ENCODE results near the gene ANKAR. TPM values are rescaled to one million over a fixed set of nuclear protein-coding genes. Genes with fewer than 3 reads are reported as not detected.

Gene ANKAR
- total and polyA plus RNA-seq, 2 of the 8 experiments (the other 6 are each of a cell fraction or from before 2014, with no cell fraction given) = 0.56 to 1.7 TPM

GRCh38 chr2:189646521-189646920 lies 27.9 kb upstream of the ANKAR start:
- Histone ChIP-seq H3K18ac (ENCODE audit: extremely low read depth, low read length) (no peak overlapping the region), H3K4me2 (ENCODE audit: insufficient read depth in 1 of 2, low read depth in 2 of 2, low read length in 2 of 2) (no peak overlapping the region), H3K23me2 (ENCODE audit: low read depth, low read length) (no peaks in the 10 kb centered on the region; the same call in 1 of the 2 replicates), H2BK12ac (ENCODE audit: low read depth, low read length) (no peak overlapping the region), H2AK5ac (ENCODE audit: low read depth, low read length) (no peak overlapping the region), H2BK20ac (ENCODE audit: low read length) (no peak overlapping the region), H3K4ac (replicated peaks; ENCODE audit: insufficient read length, low read depth, low read length) (no peak overlapping the region), H3K9ac (replicated peaks in 1 of 4; ENCODE audit: extremely low read depth in 1 of 4, low read depth in 3 of 4, low read length in 3 of 4) (no peak overlapping the region), H4K8ac (ENCODE audit: extremely low read depth, insufficient read depth, low read length) (no peak overlapping the region), H3K4me3 (ENCODE audit: extremely low read depth in 1 of 4, insufficient read depth in 2 of 4, low read depth in 3 of 4, low read length in 4 of 4) (no peak overlapping the region), H3K27me3 (replicated peaks in 1 of 4; ENCODE audit: control insufficient read depth in 3 of 4, extremely low read depth in 1 of 4, insufficient read depth in 3 of 4, low read length in 3 of 4) (no peaks in the 10 kb centered on the region), H3K23ac (ENCODE audit: insufficient read length) (no peak overlapping the region), H2BK15ac (ENCODE audit: low read length) (no peak overlapping the region), H3K27ac (ENCODE audit: low read depth, low read length) (no peak overlapping the region), H4K91ac (replicated peaks; ENCODE audit: insufficient read length, low read length) (no peak overlapping the region), H3K14ac (ENCODE audit: insufficient read length) (no peak overlapping the region), H3K36me3 (ENCODE audit: control insufficient read depth in 2 of 4, insufficient read depth in 4 of 4, low read length in 3 of 4) (no peaks in the 10 kb centered on the region), H2BK120ac (replicated peaks; ENCODE audit: low read depth, low read length) (no peak overlapping the region), H3K56ac (replicated peaks; ENCODE audit: insufficient read length, low read depth, low read length) (no peak overlapping the region), H4K20me1 (replicated peaks in 1 of 2; ENCODE audit: control insufficient read depth in 1 of 2, insufficient read depth in 2 of 2, low read length in 2 of 2) (no peaks in the 10 kb centered on the region), H2AFZ (ENCODE audit: low read length) (no peak overlapping the region), H3K9me3 (ENCODE audit: insufficient read depth in 2 of 2, low read depth in 1 of 2, low read length in 1 of 2) (no peaks in the 10 kb centered on the region), H4K5ac (ENCODE audit: insufficient read length, low read depth, low read length) (no peak overlapping the region), H3K79me1 (ENCODE audit: low read depth, low read length) (no peaks in the 10 kb centered on the region), H3K79me2 (ENCODE audit: control insufficient read depth in 1 of 2, insufficient read depth in 2 of 2, low read length in 2 of 2) (no peaks in the 10 kb centered on the region), H3K4me1 (replicated peaks in 1 of 4; ENCODE audit: control insufficient read depth in 3 of 4, insufficient read depth in 4 of 4, low read length in 3 of 4) (peaks cover 0 to 2% (median 1%) of the 10 kb centered on the region in 4 experiments; a peak in 3 of 7 replicates), H2BK5ac (ENCODE audit: low read depth, low read length) (no peak overlapping the region)
- FAIRE-seq (no peak), DNase-seq (ENCODE audit: low read depth in 1 of 2, low spot score in 2 of 2) (no peak)
- ChIA-PET POLR2A (ENCODE audit: partially characterized antibody) (no interaction called here), CTCF (ENCODE audit: partially characterized antibody) (interaction anchor here (1.3 kb wide), 1 partner anchor 13 kb away, joined by 4 read pairs; no protein-coding TSS in a partner anchor)
- TF ChIP-seq RFX5 (IDR thresholded peaks at IDR 0.05; ENCODE audit: borderline replicate concordance, low read depth, low read length) (no peak), SIX5 (IDR thresholded peaks at IDR 0.05; ENCODE audit: low read depth, low read length) (no peak), HDAC2 (IDR thresholded peaks at IDR 0.05; ENCODE audit: borderline replicate concordance in 1 of 2, low read depth in 2 of 2, low read length in 2 of 2) (no peak), PHF8 (conservative IDR thresholded peaks at IDR 0.05; ENCODE audit: low read depth, low read length) (no peak), CHD2 (IDR thresholded peaks at IDR 0.05; ENCODE audit: low read length) (no peak), CEBPB (IDR thresholded peaks at IDR 0.05; ENCODE audit: low read depth, low read length) (no peak), SRF (IDR thresholded peaks at IDR 0.05; ENCODE audit: low read depth, low read length) (no peak), EGR1 (IDR thresholded peaks at IDR 0.05; ENCODE audit: borderline replicate concordance, low read depth, low read length) (no peak), POLR2AphosphoS5 (IDR thresholded peaks at IDR 0.05; ENCODE audit: low read depth, low read length) (no peak), ASH2L (IDR thresholded peaks at IDR 0.05; ENCODE audit: low read length) (no peak), JUN (IDR thresholded peaks at IDR 0.05; ENCODE audit: low read depth, low read length) (no peak), POU5F1 (IDR thresholded peaks at IDR 0.05; ENCODE audit: low read depth, low read length) (no peak), CBX8 (IDR thresholded peaks at IDR 0.05; ENCODE audit: borderline replicate concordance, low read depth, low read length) (no peak), POLR2A (IDR thresholded peaks at IDR 0.05; ENCODE audit: control extremely low read depth in 1 of 2, low read depth in 2 of 2, low read length in 2 of 2) (no peak), BCL11A (IDR thresholded peaks at IDR 0.05; ENCODE audit: low read depth in 2 of 2, low read length in 2 of 2) (no peak)
